Osteoblast (primary cell): ENCODE data around the gene IMPA2. TPM values are rescaled to one million over a fixed set of nuclear protein-coding genes. Genes with fewer than 3 reads are reported as not detected.

Experiments
- DNase-seq: peaks from one replicate; pipeline ENCODE4 v3.0.0; 2011; ENCODE audit warnings: low spot score, mixed read lengths; ENCODE audit not compliant: insufficient read length; ENCODE audit errors: missing footprints
- H2AFZ ChIP-seq: 2 replicates; pipeline ENCODE4 v1.6.0; 2011; ENCODE audit warnings: mild to moderate bottlenecking, low read length
- H3K27ac ChIP-seq: 2 replicates; pipeline ENCODE4 v1.5.1; 2011; ENCODE audit warnings: mild to moderate bottlenecking, low read depth, low read length, moderate library complexity
- H3K27me3 ChIP-seq: 2 replicates; pipeline ENCODE4 v1.6.0; 2012; ENCODE audit warnings: mild to moderate bottlenecking, control low read depth, inconsistent platforms, low read length, moderate library complexity; ENCODE audit not compliant: insufficient read depth
- H3K36me3 ChIP-seq: 2 replicates; pipeline ENCODE4 v1.5.1; 2011; ENCODE audit warnings: mild to moderate bottlenecking, low read length, control low read depth, moderate library complexity; ENCODE audit not compliant: insufficient read depth
- H3K4me1 ChIP-seq: 2 replicates; pipeline ENCODE4 v1.5.1; 2011; ENCODE audit warnings: mild to moderate bottlenecking, low read length, control low read depth, moderate library complexity; ENCODE audit not compliant: insufficient read depth
- H3K4me2 ChIP-seq: 2 replicates; pipeline ENCODE4 v1.6.0; 2011; ENCODE audit warnings: mild to moderate bottlenecking, low read length; ENCODE audit not compliant: insufficient read depth
- H3K4me3 ChIP-seq: fragments of 200-600 bp; sonication (generic); 3 replicates; pipeline ENCODE4 v1.5.1; 2012; ENCODE audit warnings: mild to moderate bottlenecking, low read length, inconsistent platforms; ENCODE audit not compliant: insufficient read depth
- H3K79me2 ChIP-seq: 2 replicates; pipeline ENCODE4 v1.6.0; 2012; ENCODE audit warnings: mild to moderate bottlenecking, low read length, control low read depth, inconsistent platforms; ENCODE audit not compliant: insufficient read depth
- H3K9me3 ChIP-seq: 2 replicates; pipeline ENCODE4 v1.5.1; 2011; ENCODE audit warnings: low read depth, low read length, control low read depth
- H4K20me1 ChIP-seq: 2 replicates; pipeline ENCODE4 v1.6.0; 2012; ENCODE audit warnings: mild to moderate bottlenecking, low read length, control low read depth; ENCODE audit not compliant: insufficient read depth
- CTCF ChIP-seq: IDR thresholded peaks from 2 replicates; pipeline ENCODE4 v1.5.1; 2011; ENCODE audit warnings: mild to moderate bottlenecking, low read depth, low read length, moderate library complexity; ENCODE audit errors: extremely low read depth
- total RNA-seq: library from RNA; depleted of rRNA; stranded (reverse); fragments of >200 nt; gene quantifications from 2 replicates; pipeline ENCODE4 v1.2.3, GENCODE V29; 2012

IMPA2 gene
- total RNA-seq, 1 donor = 11.2 TPM

GRCh38 chr18:11951390-11951851 lies 29.9 kb upstream of the IMPA2 start:
- H4K20me1 ChIP-seq = no peaks in the 10 kb centered on the region
- H3K4me2 ChIP-seq = no peak overlapping the region
- peaks cover 48% of the 10 kb centered on the region for H3K4me1 ChIP-seq
- no peak overlapping the region for H3K27ac ChIP-seq
- no peaks in the 10 kb centered on the region for H3K36me3 ChIP-seq
- H3K79me2 ChIP-seq = no peaks in the 10 kb centered on the region
- H2AFZ ChIP-seq = no peak overlapping the region
- no peaks in the 10 kb centered on the region for H3K27me3 ChIP-seq
- H3K4me3 ChIP-seq = no peak overlapping the region
- no peak for TF ChIP-seq CTCF
- H3K9me3 ChIP-seq = no peaks in the 10 kb centered on the region
- DNase-seq = no peak

- TF ChIP-seq CTCF = no peak
- H3K27me3 ChIP-seq = no peaks in the 10 kb centered on the region
- no peak overlapping the region for H3K4me2 ChIP-seq
- no peaks in the 10 kb centered on the region for H3K36me3 ChIP-seq
- H3K4me3 ChIP-seq = no peak overlapping the region
- H4K20me1 ChIP-seq = no peaks in the 10 kb centered on the region
- H3K27ac ChIP-seq = no peak overlapping the region
- peaks cover 3% of the 10 kb centered on the region for H3K9me3 ChIP-seq
- H3K4me1 ChIP-seq = peaks cover 31% of the 10 kb centered on the region
- no peak for DNase-seq
- H2AFZ ChIP-seq = no peak overlapping the region
- no peaks in the 10 kb centered on the region for H3K79me2 ChIP-seq
Observed at GRCh38 chr18:11953113-11953512, 28.2 kb upstream of the IMPA2 start.

- TF ChIP-seq CTCF = no peak
- DNase-seq = peak; percentile 94
- Histone ChIP-seq H3K36me3 (no peaks in the 10 kb centered on the region), H3K4me1 (peaks cover 14% of the 10 kb centered on the region), H3K4me2 (peak overlapping the region; percentile 50), H3K27me3 (no peaks in the 10 kb centered on the region), H3K4me3 (no peak overlapping the region), H3K9me3 (peaks cover 3% of the 10 kb centered on the region), H2AFZ (peak overlapping the region; percentile 37), H3K27ac (peak overlapping the region; percentile 94), H4K20me1 (no peaks in the 10 kb centered on the region), H3K79me2 (no peaks in the 10 kb centered on the region)
Observed at GRCh38 chr18:11955239-11956029, 25.9 kb upstream of the IMPA2 start.

GRCh38 chr18:11956371-11957308 lies 24.7 kb upstream of the IMPA2 start:
- no peaks in the 10 kb centered on the region for H3K79me2 ChIP-seq
- H3K4me3 ChIP-seq = no peak overlapping the region
- H3K4me2 ChIP-seq = no peak overlapping the region
- DNase-seq = peak; percentile 72
- H3K27ac ChIP-seq = no peak overlapping the region
- no peaks in the 10 kb centered on the region for H3K36me3 ChIP-seq
- no peak for TF ChIP-seq CTCF
- no peaks in the 10 kb centered on the region for H4K20me1 ChIP-seq
- no peaks in the 10 kb centered on the region for H3K27me3 ChIP-seq
- H3K9me3 ChIP-seq = peaks cover 3% of the 10 kb centered on the region
- peaks cover 14% of the 10 kb centered on the region for H3K4me1 ChIP-seq
- no peak overlapping the region for H2AFZ ChIP-seq
